Measurements from ENCODE around the gene PCCB. TPM values are rescaled to one million over a fixed set of nuclear protein-coding genes. Genes with fewer than 3 reads are reported as not detected.

PCCB gene
- total and polyA plus RNA-seq, 2 donors (not counting 3 experiments of a cell fraction or from before 2014, with no cell fraction given) = 28.6 to 36.5 TPM

DNA sequence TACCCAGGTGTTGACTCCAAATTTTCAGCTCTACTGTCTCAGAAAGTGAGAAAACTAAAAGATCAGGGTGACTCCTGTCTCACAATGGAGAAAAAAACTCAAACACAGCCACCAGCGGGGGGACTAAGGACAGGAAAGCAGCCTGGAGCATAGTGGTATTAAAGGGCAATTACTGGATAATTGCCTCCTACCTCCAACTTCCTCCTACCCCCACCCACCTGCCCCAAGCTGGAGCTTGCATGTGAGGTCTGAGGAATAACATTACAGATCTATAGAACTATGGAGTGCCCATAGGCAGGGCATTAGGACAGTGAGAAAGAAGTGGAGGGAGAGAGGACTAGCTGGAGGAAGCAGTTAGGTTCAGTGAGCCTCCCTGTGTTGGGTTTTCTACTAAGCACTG, 2.7 kb upstream of the PCCB start:
- Histone ChIP-seq H3K9me1 (replicated peaks; ENCODE audit: control insufficient read depth, extremely low read depth, insufficient read depth, low read length) (no peaks in the 10 kb centered on the region), H3K4me3 (replicated peaks in 1 of 3; ENCODE audit: insufficient read depth in 1 of 3, low read depth in 1 of 3, low read length in 3 of 3) (no peak overlapping the region), H2AFZ (ENCODE audit: low read depth, low read length) (no peak overlapping the region), H3K36me3 (ENCODE audit: control insufficient read depth in 2 of 2, extremely low read depth in 1 of 2, insufficient read depth in 2 of 2, low read length in 2 of 2) (no peaks in the 10 kb centered on the region), H3K4me2 (ENCODE audit: insufficient read depth, low read length) (no peak overlapping the region), H4K20me1 (replicated peaks; ENCODE audit: control insufficient read depth, extremely low read depth, insufficient read depth, low read length) (no peaks in the 10 kb centered on the region), H3K9me3 (replicated peaks; ENCODE audit: control insufficient read depth, insufficient read depth, low read length) (no peaks in the 10 kb centered on the region), H3K27me3 (ENCODE audit: control insufficient read depth in 2 of 2, insufficient read depth in 2 of 2, low read length in 2 of 2) (no peaks in the 10 kb centered on the region), H3K79me2 (ENCODE audit: control insufficient read depth, insufficient read depth, low read length) (peaks cover 4% of the 10 kb centered on the region), H3K9ac (replicated peaks; ENCODE audit: extremely low read depth, insufficient read depth, low read length) (no peak overlapping the region), H3K4me1 (ENCODE audit: control insufficient read depth, extremely low read depth, insufficient read depth, low read length) (peaks cover 8% of the 10 kb centered on the region), H3K27ac (ENCODE audit: insufficient read depth, low read depth, low read length) (no peak overlapping the region)
- dilution Hi-C loops (cut with MboI; ENCODE audit: extremely low pct_ligation_motif_present, low sequenced_read_pairs) (no loop called here), intact Hi-C loops (cut with micrococcal nuclease) (no loop called here)
- FAIRE-seq (no peak), DNase-seq (ENCODE audit: low read depth, low spot score) (no peak)
- TF ChIP-seq POLR2A (IDR thresholded peaks at IDR 0.05; ENCODE audit: low read depth, low read length) (no peak), JUN (IDR thresholded peaks at IDR 0.05; ENCODE audit: borderline replicate concordance, insufficient read depth, insufficient read length, low read depth) (no peak), MYC (IDR thresholded peaks at IDR 0.05; ENCODE audit: low read depth, low read length) (no peak), MAX (IDR thresholded peaks at IDR 0.05; ENCODE audit: insufficient read depth, insufficient read length) (no peak), EZH2 (IDR thresholded peaks at IDR 0.05; ENCODE audit: borderline replicate concordance, low read depth, low read length, severe bottlenecking) (no peak), FOS (IDR thresholded peaks at IDR 0.05; ENCODE audit: borderline replicate concordance, insufficient read depth, low read length) (no peak), GATA2 (IDR thresholded peaks at IDR 0.05; ENCODE audit: insufficient read depth, insufficient read length, low read depth, low read length) (no peak)
- TF ChIP-seq, protein P1, sequence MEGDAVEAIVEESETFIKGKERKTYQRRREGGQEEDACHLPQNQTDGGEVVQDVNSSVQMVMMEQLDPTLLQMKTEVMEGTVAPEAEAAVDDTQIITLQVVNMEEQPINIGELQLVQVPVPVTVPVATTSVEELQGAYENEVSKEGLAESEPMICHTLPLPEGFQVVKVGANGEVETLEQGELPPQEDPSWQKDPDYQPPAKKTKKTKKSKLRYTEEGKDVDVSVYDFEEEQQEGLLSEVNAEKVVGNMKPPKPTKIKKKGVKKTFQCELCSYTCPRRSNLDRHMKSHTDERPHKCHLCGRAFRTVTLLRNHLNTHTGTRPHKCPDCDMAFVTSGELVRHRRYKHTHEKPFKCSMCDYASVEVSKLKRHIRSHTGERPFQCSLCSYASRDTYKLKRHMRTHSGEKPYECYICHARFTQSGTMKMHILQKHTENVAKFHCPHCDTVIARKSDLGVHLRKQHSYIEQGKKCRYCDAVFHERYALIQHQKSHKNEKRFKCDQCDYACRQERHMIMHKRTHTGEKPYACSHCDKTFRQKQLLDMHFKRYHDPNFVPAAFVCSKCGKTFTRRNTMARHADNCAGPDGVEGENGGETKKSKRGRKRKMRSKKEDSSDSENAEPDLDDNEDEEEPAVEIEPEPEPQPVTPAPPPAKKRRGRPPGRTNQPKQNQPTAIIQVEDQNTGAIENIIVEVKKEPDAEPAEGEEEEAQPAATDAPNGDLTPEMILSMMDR (IDR thresholded peaks at IDR 0.05; ENCODE audit: extremely low read depth in 1 of 2, insufficient read depth in 1 of 2, low read depth in 1 of 2, low read length in 2 of 2) = no peak
- POLR2A ChIA-PET = no interaction called here
- BruUV-seq (replicated peaks) = no TSS peak
- CTCF ChIA-PET = no interaction called here

Measured in endothelial cell of umbilical vein (primary cell).